Measurements from ENCODE around the gene POLR1A.

The POLR1A gene

DNA sequence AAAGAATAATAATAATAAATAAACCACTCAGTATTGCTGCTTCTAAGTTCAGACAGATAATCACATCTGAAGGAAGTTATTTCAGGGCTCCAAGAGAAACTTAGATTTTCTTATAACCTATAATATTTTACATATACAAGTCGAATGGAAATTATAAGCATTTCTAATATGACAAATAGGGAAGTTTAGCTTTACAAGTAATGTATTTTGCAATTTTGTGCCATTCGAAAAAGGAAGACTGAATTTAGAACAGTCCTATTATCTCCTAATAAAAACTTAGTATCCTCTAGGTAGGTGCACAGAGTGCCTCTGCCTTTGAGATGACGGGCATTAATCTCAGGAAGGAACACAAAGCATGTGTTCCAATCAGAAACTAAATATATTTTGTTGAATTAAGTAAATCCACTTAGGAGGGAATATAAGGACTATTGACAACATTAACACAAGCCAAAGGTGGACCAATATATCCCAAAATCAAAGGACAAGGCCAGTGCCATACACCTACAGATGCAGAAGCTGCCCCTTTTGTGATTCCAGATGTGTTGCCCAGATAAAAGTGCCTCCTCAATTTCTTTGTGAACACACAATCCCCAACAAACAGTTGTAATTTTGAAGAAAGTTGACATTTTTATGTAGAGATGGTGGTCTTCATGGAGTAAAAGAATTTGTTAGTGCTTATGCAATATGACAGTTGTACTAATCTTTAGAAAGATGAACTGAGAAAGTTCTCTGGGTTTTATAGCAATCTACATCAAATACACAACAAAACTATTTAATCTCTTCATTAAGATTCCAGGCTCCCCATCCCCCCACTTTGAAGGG lies 37.0 kb upstream of the POLR1A start:
- no peak overlapping the region for H3K4me3 ChIP-seq (ENCODE audit: low read depth in 1 of 2, low read length in 1 of 2)
- H3K27me3 ChIP-seq, result no peaks in the 10 kb centered on the region
- peak overlapping the region; percentile 35 for H3K27ac ChIP-seq
- H3K36me3 ChIP-seq, result peaks cover 89% of the 10 kb centered on the region
- TF ChIP-seq, protein P1, sequence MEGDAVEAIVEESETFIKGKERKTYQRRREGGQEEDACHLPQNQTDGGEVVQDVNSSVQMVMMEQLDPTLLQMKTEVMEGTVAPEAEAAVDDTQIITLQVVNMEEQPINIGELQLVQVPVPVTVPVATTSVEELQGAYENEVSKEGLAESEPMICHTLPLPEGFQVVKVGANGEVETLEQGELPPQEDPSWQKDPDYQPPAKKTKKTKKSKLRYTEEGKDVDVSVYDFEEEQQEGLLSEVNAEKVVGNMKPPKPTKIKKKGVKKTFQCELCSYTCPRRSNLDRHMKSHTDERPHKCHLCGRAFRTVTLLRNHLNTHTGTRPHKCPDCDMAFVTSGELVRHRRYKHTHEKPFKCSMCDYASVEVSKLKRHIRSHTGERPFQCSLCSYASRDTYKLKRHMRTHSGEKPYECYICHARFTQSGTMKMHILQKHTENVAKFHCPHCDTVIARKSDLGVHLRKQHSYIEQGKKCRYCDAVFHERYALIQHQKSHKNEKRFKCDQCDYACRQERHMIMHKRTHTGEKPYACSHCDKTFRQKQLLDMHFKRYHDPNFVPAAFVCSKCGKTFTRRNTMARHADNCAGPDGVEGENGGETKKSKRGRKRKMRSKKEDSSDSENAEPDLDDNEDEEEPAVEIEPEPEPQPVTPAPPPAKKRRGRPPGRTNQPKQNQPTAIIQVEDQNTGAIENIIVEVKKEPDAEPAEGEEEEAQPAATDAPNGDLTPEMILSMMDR (IDR thresholded peaks at IDR 0.05), result no peak
- no peaks in the 10 kb centered on the region for H3K9me3 ChIP-seq
- H3K4me1 ChIP-seq (ENCODE audit: control insufficient read depth in 1 of 2, insufficient read depth in 1 of 2, low read depth in 1 of 2, low read length in 1 of 2), result peaks cover 11% of the 10 kb centered on the region in 2 experiments

GRCh38 chr2:86140969-86141392 lies 35.3 kb upstream of the POLR1A start:
- H3K27ac ChIP-seq, result no peak overlapping the region
- no peak overlapping the region for H3K4me3 ChIP-seq (ENCODE audit: low read depth in 1 of 2, low read length in 1 of 2)
- H3K9me3 ChIP-seq, result no peaks in the 10 kb centered on the region
- peaks cover 11% of the 10 kb centered on the region in 2 experiments for H3K4me1 ChIP-seq (ENCODE audit: control insufficient read depth in 1 of 2, insufficient read depth in 1 of 2, low read depth in 1 of 2, low read length in 1 of 2)
- TF ChIP-seq, protein P1 (IDR thresholded peaks at IDR 0.05), result no peak
- no peaks in the 10 kb centered on the region for H3K27me3 ChIP-seq
- H3K36me3 ChIP-seq, result peaks cover 89% of the 10 kb centered on the region

- TF ChIP-seq, protein P1 (IDR thresholded peaks at IDR 0.05), result no peak
- no peaks in the 10 kb centered on the region for H3K27me3 ChIP-seq
- H3K27ac ChIP-seq, result no peak overlapping the region
- H3K4me3 ChIP-seq (ENCODE audit: low read depth in 1 of 2, low read length in 1 of 2), result no peak overlapping the region
- peaks cover 11% of the 10 kb centered on the region in 2 experiments for H3K4me1 ChIP-seq (ENCODE audit: control insufficient read depth in 1 of 2, insufficient read depth in 1 of 2, low read depth in 1 of 2, low read length in 1 of 2)
- peaks cover 89% of the 10 kb centered on the region for H3K36me3 ChIP-seq
- no peaks in the 10 kb centered on the region for H3K9me3 ChIP-seq
Measured at GRCh38 chr2:86139981-86140380, 34.3 kb upstream of the POLR1A start.

DNA sequence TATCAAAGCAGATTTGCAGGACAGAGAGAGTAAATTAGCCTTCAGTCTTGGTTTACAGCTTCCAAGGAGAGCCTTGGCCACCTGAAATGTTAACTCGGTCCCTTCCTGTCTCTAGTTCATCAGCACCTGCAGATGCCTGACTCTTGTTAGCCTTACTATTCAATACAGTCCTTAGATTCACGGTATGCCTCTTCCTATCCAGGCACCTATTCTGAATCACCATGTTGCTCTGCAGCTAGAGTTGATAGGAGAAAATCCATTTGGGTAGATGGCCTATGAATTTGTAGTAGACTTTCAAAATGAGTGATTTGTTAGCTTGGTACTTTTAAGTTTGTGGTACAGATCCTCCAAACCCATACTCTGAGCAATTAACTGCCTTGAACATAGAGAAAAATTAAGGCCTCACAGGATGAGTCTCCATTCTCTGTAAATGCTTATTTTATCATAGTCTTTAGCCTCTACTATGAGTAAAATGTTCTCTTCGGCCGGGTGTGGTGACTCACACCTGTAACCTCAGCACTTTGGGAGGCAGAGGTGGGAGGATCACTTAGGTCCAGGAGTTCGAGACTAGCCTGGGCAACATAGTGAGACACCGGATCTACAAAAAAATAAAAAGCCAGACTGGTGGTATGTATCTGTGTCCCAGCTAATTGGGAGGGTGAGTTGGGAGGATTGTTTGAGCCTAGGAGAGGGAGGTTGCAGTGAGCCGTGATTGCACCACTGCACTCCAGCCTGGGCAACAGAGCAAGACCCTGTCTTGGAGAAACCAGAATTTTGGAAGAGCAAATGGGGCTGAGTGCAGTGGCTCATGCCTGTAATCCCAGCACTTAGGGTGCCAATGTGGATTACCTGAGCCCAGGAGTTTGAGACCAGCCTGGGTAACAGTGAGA lies 33.3 kb upstream of the POLR1A start:
- no peaks in the 10 kb centered on the region for H3K27me3 ChIP-seq
- TF ChIP-seq, protein P1 (IDR thresholded peaks at IDR 0.05), result no peak
- H3K9me3 ChIP-seq, result no peaks in the 10 kb centered on the region
- no peak overlapping the region for H3K27ac ChIP-seq
- no peak overlapping the region for H3K4me3 ChIP-seq (ENCODE audit: low read depth in 1 of 2, low read length in 1 of 2)
- H3K36me3 ChIP-seq, result peaks cover 89% of the 10 kb centered on the region
- peaks cover 11% of the 10 kb centered on the region in 2 experiments for H3K4me1 ChIP-seq (ENCODE audit: control insufficient read depth in 1 of 2, insufficient read depth in 1 of 2, low read depth in 1 of 2, low read length in 1 of 2)

- TF ChIP-seq, protein P1 (IDR thresholded peaks at IDR 0.05), result no peak
- H3K36me3 ChIP-seq, result peaks cover 98% of the 10 kb centered on the region
- H3K27ac ChIP-seq, result no peak overlapping the region
- no peaks in the 10 kb centered on the region for H3K4me1 ChIP-seq (ENCODE audit: control insufficient read depth in 1 of 2, insufficient read depth in 1 of 2, low read depth in 1 of 2, low read length in 1 of 2)
- H3K4me3 ChIP-seq (ENCODE audit: low read depth in 1 of 2, low read length in 1 of 2), result no peak overlapping the region
- no peaks in the 10 kb centered on the region for H3K27me3 ChIP-seq
- no peaks in the 10 kb centered on the region for H3K9me3 ChIP-seq
Measured at GRCh38 chr2:86136141-86136540, 30.5 kb upstream of the POLR1A start.
